ENCODE measurements around the gene SHC2.

Gene SHC2

GRCh38 chr19:496112-496665 lies 35.4 kb upstream of the SHC2 start, which contains the start of gene MADCAM1:
MADCAM1 (plus strand) TSS chr19:496486; CDS start chr19:496500, 14 bp downstream.
- no peak for DNase-seq (ENCODE audit: low spot score)
- TF ChIP-seq, protein P1, sequence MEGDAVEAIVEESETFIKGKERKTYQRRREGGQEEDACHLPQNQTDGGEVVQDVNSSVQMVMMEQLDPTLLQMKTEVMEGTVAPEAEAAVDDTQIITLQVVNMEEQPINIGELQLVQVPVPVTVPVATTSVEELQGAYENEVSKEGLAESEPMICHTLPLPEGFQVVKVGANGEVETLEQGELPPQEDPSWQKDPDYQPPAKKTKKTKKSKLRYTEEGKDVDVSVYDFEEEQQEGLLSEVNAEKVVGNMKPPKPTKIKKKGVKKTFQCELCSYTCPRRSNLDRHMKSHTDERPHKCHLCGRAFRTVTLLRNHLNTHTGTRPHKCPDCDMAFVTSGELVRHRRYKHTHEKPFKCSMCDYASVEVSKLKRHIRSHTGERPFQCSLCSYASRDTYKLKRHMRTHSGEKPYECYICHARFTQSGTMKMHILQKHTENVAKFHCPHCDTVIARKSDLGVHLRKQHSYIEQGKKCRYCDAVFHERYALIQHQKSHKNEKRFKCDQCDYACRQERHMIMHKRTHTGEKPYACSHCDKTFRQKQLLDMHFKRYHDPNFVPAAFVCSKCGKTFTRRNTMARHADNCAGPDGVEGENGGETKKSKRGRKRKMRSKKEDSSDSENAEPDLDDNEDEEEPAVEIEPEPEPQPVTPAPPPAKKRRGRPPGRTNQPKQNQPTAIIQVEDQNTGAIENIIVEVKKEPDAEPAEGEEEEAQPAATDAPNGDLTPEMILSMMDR (IDR thresholded peaks at IDR 0.05; ENCODE audit: borderline replicate concordance, control extremely low read depth, extremely low read depth, insufficient read depth, missing control alignments) = no peak
- in situ Hi-C loops (cut with MboI; ENCODE audit: low sequenced_read_pairs, unreplicated experiment) = no loop called here

DNA sequence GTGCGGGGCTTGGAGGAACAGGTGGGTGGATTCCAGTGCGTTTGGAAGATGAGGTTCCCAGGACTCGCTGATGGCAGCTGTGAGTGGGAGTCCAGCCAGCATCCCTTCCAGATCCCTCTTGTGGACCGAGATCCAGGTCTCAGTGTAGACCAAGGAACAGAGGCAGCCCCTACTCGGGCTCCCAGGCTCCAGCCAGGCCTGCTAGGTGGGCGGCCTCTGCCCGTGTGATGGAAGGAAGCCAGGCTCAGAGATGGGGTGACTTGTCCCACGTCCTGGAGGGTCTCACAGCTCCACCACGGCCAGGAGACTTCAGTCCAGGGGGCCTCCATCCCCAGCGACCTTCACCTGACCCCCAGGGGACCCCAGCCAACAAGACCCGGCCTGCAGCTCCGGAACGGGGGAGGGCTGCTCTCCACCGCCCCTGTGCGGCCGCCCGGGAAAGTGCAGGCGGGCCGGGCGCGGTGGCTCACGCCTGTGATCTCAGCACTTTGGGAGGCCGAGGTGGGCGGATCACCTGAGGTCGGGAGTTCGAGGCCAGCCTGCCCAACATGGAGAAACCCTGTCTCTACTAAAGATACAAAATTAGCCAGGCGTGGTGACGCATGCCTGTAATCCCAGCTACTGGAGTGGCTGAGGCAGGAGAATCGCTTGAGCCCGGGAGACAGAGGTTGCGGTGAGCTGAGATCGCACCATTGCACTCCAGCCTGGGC lies 34.7 kb upstream of the SHC2 start:
- in situ Hi-C loops (cut with MboI; ENCODE audit: low sequenced_read_pairs, unreplicated experiment) = no loop called here
- DNase-seq (ENCODE audit: low spot score) = peak; percentile 71
- TF ChIP-seq, protein P1 (IDR thresholded peaks at IDR 0.05; ENCODE audit: borderline replicate concordance, control extremely low read depth, extremely low read depth, insufficient read depth, missing control alignments) = peak; percentile 51

GRCh38 chr19:495081-495401 lies 34.2 kb upstream of the SHC2 start:
- TF ChIP-seq, protein P1 (IDR thresholded peaks at IDR 0.05; ENCODE audit: borderline replicate concordance, control extremely low read depth, extremely low read depth, insufficient read depth, missing control alignments) = no peak
- in situ Hi-C loops (cut with MboI; ENCODE audit: low sequenced_read_pairs, unreplicated experiment) = no loop called here
- DNase-seq (ENCODE audit: low spot score) = no peak

GRCh38 chr19:494171-495080 lies 33.6 kb upstream of the SHC2 start:
- DNase-seq (ENCODE audit: low spot score) = no peak
- TF ChIP-seq, protein P1 (IDR thresholded peaks at IDR 0.05; ENCODE audit: borderline replicate concordance, control extremely low read depth, extremely low read depth, insufficient read depth, missing control alignments) = no peak
- in situ Hi-C loops (cut with MboI; ENCODE audit: low sequenced_read_pairs, unreplicated experiment) = no loop called here

DNA sequence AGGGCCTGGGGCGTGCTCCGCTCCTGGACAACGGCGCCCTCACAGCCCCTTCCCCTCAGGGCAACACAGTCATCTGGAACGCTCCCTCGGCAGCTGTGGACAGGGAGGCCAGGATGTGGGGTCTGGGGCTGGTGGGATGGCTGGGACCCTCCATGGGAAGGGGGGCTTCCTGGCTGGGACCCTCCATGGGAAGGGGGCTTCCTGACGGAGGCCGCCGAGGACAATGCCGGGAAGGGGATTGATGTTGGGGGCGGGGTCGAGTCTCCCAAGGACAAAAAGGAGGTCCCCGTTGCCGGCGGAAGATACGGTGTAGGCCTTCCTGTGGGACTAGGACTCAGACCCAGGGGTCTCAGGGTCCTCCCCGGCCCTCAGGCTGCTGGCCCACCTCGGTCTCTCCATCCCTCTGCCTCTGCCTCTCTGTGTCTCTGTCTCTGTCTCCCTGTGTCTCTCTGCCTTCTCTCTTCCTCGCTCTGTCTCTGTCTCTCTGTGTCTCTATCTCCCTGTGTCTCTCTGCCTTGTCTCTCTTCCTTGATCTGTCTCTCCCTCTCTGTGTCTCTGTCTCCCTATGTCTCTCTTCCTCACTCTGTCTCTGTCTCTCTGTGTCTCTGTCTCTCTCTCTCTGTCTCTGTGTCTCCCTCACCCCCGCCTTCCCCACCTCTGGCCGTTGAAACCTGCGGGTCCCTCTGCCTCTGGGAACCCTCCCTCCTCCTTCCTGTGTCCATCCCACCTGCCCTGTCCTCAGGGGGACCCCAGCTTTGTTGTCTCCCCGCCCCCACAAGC lies 32.7 kb upstream of the SHC2 start:
- DNase-seq (ENCODE audit: low spot score) = no peak
- in situ Hi-C loops (cut with MboI; ENCODE audit: low sequenced_read_pairs, unreplicated experiment) = no loop called here
- TF ChIP-seq, protein P1 (IDR thresholded peaks at IDR 0.05; ENCODE audit: borderline replicate concordance, control extremely low read depth, extremely low read depth, insufficient read depth, missing control alignments) = no peak

GRCh38 chr19:492091-492531 lies 31.3 kb upstream of the SHC2 start:
- in situ Hi-C loops (cut with MboI; ENCODE audit: low sequenced_read_pairs, unreplicated experiment) = no loop called here
- TF ChIP-seq, protein P1 (IDR thresholded peaks at IDR 0.05; ENCODE audit: borderline replicate concordance, control extremely low read depth, extremely low read depth, insufficient read depth, missing control alignments) = no peak
- DNase-seq (ENCODE audit: low spot score) = no peak

All from GM13976 (cell line).